ENCODE measurements around the gene CNNM2.

The CNNM2 gene

DNA sequence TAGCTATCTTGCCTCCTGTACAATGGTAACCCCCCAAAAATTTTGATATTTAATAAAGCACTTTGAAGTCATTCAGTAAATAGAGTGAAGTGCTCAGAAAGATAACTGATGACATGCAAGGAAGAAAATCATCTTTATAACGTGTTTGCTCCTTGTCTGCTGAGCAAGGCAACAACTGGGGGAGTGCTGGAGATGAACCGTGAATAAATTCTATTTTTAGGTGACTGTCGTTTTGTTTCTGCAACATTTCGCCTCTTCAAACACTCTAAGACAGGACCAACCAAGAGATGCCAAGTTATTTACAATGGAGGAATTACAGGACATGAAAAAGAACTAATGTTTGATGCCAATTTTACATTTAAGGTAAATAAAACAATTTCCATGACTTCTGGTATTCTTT lies 39.5 kb upstream of the CNNM2 start:
- TF ChIP-seq, protein P1, sequence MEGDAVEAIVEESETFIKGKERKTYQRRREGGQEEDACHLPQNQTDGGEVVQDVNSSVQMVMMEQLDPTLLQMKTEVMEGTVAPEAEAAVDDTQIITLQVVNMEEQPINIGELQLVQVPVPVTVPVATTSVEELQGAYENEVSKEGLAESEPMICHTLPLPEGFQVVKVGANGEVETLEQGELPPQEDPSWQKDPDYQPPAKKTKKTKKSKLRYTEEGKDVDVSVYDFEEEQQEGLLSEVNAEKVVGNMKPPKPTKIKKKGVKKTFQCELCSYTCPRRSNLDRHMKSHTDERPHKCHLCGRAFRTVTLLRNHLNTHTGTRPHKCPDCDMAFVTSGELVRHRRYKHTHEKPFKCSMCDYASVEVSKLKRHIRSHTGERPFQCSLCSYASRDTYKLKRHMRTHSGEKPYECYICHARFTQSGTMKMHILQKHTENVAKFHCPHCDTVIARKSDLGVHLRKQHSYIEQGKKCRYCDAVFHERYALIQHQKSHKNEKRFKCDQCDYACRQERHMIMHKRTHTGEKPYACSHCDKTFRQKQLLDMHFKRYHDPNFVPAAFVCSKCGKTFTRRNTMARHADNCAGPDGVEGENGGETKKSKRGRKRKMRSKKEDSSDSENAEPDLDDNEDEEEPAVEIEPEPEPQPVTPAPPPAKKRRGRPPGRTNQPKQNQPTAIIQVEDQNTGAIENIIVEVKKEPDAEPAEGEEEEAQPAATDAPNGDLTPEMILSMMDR (conservative IDR thresholded peaks at IDR 0.05; ENCODE audit: control insufficient read depth, insufficient read depth, low read depth, low read length) = no peak
- no peak for DNase-seq (ENCODE audit: low read depth)
- H3K4me3 ChIP-seq (ENCODE audit: control insufficient read depth, low read depth, low read length) = no peak overlapping the region

DNA sequence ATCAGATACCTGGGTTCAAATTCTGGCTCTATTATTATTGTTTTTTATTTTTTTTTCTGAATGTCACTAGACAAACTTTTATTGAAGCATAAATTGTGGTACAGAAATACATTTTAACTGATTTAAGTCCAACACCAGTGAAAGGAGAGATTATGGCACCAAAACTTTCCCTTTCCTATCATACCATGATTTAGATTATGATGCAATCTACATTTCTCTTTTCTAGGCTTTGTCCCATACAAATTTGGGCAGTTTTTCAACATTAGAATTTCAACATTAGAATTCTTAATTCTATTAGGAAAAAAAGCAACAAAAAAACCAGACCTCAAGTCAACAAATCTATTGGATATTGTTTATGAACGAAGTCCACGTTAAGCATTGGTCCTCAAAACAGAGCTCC lies 37.8 kb upstream of the CNNM2 start:
- H3K4me3 ChIP-seq (ENCODE audit: control insufficient read depth, low read depth, low read length) = no peak overlapping the region
- TF ChIP-seq, protein P1 (conservative IDR thresholded peaks at IDR 0.05; ENCODE audit: control insufficient read depth, insufficient read depth, low read depth, low read length) = no peak
- DNase-seq (ENCODE audit: low read depth) = no peak

DNA sequence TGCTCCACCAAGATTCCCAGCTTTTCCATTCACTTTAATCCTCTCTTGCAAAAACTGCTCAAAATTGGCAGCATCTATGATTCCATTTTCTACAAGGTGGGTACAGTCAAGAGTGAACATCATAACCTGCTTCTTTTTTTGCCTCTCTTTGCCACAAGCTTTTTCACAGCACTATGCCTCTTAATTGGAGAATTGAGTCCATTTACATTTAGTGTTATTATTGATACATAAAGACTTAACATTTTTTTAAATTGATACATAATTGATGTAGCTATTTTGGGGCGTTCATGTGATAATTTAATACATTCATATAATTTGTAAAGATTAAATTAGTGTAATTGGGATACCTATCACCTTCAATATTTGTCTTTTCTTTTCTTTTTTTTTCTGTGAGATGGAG lies 30.0 kb upstream of the CNNM2 start:
- H3K4me3 ChIP-seq (ENCODE audit: control insufficient read depth, low read depth, low read length) = no peak overlapping the region
- no peak for DNase-seq (ENCODE audit: low read depth)
- TF ChIP-seq, protein P1 (conservative IDR thresholded peaks at IDR 0.05; ENCODE audit: control insufficient read depth, insufficient read depth, low read depth, low read length) = no peak

DNA sequence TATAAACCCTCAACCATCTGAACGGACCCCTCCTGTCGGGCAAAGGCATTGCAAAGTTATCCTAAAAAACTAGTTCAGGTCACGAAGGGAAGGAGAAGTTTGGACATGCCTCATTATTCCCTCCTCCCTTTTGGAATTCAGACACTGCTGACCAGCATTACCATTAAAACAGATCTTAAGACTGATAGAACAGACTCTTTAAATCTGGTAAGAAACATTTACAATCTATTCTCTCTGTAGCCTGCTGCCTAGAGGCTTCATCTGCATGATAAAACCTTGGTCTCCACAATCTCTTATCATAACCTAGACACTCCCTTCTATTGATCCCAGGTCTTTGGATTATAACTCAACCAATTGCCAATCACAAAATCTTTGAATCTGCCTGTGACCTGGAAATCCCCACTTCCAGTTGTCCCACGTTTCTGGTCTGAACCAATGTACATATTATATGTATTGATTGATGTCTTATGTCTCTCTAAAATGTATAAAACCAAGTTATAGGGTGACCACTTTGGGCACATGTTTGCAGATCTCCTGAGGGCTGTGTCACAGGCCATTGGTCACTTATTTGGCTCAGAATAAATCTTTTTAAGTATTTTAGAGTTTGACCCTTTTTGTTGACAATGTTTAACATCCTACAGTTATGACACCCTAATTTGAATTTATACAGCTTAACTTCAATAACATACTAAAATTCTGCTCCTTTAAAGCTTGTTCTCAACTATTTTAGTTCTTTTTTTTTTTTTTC lies 23.5 kb upstream of the CNNM2 start:
- no peak for DNase-seq (ENCODE audit: low read depth)
- no peak overlapping the region for H3K4me3 ChIP-seq (ENCODE audit: control insufficient read depth, low read depth, low read length)
- TF ChIP-seq, protein P1 (conservative IDR thresholded peaks at IDR 0.05; ENCODE audit: control insufficient read depth, insufficient read depth, low read depth, low read length) = no peak

DNA sequence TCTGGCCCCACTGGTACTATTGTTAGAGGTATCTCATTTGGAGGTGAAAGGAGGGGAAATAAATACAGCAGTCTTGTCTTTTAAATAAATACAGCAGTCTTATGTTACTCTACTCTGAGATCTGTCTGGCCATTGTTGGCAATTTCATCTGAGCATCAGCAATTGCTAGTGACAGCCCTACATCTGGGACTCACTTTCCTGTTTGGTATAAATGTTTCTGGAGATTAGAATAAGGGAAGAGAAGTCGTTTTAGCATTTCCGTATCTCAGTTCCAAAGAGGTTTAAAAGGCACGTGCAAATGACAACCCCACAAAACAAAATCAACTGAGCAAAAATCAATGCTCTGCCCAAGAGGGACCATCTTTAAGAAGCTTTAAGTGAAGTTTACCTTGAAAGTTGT lies 18.1 kb upstream of the CNNM2 start:
- H3K4me3 ChIP-seq (ENCODE audit: control insufficient read depth, low read depth, low read length) = no peak overlapping the region

DNA sequence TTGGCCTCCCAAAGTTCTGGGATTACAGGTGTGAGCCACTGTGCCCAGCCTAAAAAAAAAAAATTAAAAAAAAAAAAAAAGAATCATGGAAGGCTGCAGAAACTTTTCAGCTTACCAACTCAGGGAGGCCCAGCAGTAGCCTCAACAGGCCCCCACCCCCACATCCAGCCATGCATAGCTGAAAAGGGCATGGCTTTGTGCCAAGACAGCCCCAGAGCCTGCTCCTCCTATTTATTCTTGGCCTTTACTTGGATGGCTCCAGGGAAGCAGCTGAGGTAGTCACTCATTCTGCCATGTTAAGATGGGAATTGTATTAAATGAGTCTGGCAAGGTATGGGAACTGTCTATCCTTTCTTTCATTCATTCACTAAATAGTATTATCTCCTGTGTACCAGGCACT lies 13.7 kb upstream of the CNNM2 start:
- TF ChIP-seq, protein P1 (conservative IDR thresholded peaks at IDR 0.05; ENCODE audit: control insufficient read depth, insufficient read depth, low read depth, low read length) = no peak
- DNase-seq (ENCODE audit: low read depth) = no peak

More for the DNA sequence above, 18.1 kb upstream of the CNNM2 start:
- TF ChIP-seq, protein P1 (conservative IDR thresholded peaks at IDR 0.05; ENCODE audit: control insufficient read depth, insufficient read depth, low read depth, low read length) = no peak
- no peak for DNase-seq (ENCODE audit: low read depth)

More for the DNA sequence above, 13.7 kb upstream of the CNNM2 start:
- H3K4me3 ChIP-seq (ENCODE audit: control insufficient read depth, low read depth, low read length) = no peak overlapping the region
